SU-DHL-6 (cell line): ENCODE data around the gene CDKAL1.

Source experiments
- H2AFZ ChIP-seq: fragments of 200-600 bp; sonication (generic); 2 replicates; pipeline ENCODE4 v1.6.1; 2014; ENCODE audit warnings: low read depth, mild to moderate bottlenecking, moderate library complexity, mixed read lengths, antibody characterized with exemption, low read length; ENCODE audit not compliant: severe bottlenecking
- H3F3A ChIP-seq: fragments of 200-600 bp; shearing (Covaris generic); 2 replicates; pipeline ENCODE4 v1.6.0; 2016; ENCODE audit warnings: antibody characterized with exemption, mild to moderate bottlenecking; ENCODE audit not compliant: insufficient read depth
- H3K27ac ChIP-seq: fragments of 200-600 bp; sonication (generic); 2 replicates; pipeline ENCODE4 v1.5.1; 2016; ENCODE audit warnings: low read depth, mild to moderate bottlenecking, low read length, moderate library complexity, mixed read lengths
- H3K27me3 ChIP-seq: fragments of 200-600 bp; sonication (generic), shearing (Covaris generic); 2 replicates; pipeline ENCODE4 v1.6.0; 2014; ENCODE audit warnings: mild to moderate bottlenecking, low read length
- H3K36me3 ChIP-seq: fragments of 200-600 bp; sonication (generic); 2 replicates; pipeline ENCODE4 v1.6.1; 2014; ENCODE audit warnings: mild to moderate bottlenecking, low read length, mixed read lengths
- H3K4me2 ChIP-seq: fragments of 300-600, 200-600 bp; shearing (Covaris generic), sonication (generic); 2 replicates; pipeline ENCODE4 v1.6.0; 2014; ENCODE audit warnings: low read length, low read depth, mild to moderate bottlenecking; ENCODE audit not compliant: poor library complexity, severe bottlenecking
- H3K4me3 ChIP-seq: fragments of 200-600 bp; sonication (generic); 2 replicates; pipeline ENCODE4 v1.5.1; 2014; ENCODE audit warnings: antibody characterized with exemption, low read length, mild to moderate bottlenecking, mixed read lengths; ENCODE audit not compliant: insufficient read depth, poor library complexity, severe bottlenecking
- H3K79me2 ChIP-seq: fragments of 200-600 bp; sonication (generic); 2 replicates; pipeline ENCODE4 v1.6.1; 2014; ENCODE audit warnings: mild to moderate bottlenecking, low read length, moderate library complexity; ENCODE audit not compliant: insufficient read depth
- H3K9ac ChIP-seq: fragments of 200-600 bp; sonication (generic); 2 replicates; pipeline ENCODE4 v1.7.0; 2014; ENCODE audit warnings: mild to moderate bottlenecking, low read length
- H3K9me2 ChIP-seq: fragments of 200-600 bp; sonication (generic); replicated peaks from 2 replicates; pipeline ENCODE4 v1.6.1; 2014; ENCODE audit warnings: low read length; ENCODE audit not compliant: insufficient read depth
- H3K9me3 ChIP-seq: fragments of 200-600 bp; sonication (generic); 2 replicates; pipeline ENCODE4 v1.6.1; 2014; ENCODE audit warnings: low read length, mixed read lengths; ENCODE audit not compliant: insufficient read depth
- H4K20me1 ChIP-seq: fragments of 200-600 bp; sonication (generic); 2 replicates; pipeline ENCODE4 v1.6.1; 2014; ENCODE audit warnings: low read depth, mild to moderate bottlenecking, antibody characterized with exemption, low read length, moderate library complexity, mixed read lengths
- CTCF ChIP-seq: fragments of 200-600 bp; sonication (generic); IDR thresholded peaks from one replicate; pipeline ENCODE4 v1.5.1; 2017; ENCODE audit warnings: antibody characterized with exemption, mild to moderate bottlenecking, low read length, moderate library complexity; ENCODE audit not compliant: insufficient read depth, poor library complexity, severe bottlenecking
- EZH2phosphoT487 ChIP-seq: fragments of 200-600 bp; sonication (generic), shearing (Covaris generic); conservative IDR thresholded peaks from 2 replicates; pipeline ENCODE4 v1.6.1; 2018; ENCODE audit warnings: mild to moderate bottlenecking, antibody characterized with exemption, low read length, moderate library complexity, mixed read lengths

The CDKAL1 gene

DNA sequence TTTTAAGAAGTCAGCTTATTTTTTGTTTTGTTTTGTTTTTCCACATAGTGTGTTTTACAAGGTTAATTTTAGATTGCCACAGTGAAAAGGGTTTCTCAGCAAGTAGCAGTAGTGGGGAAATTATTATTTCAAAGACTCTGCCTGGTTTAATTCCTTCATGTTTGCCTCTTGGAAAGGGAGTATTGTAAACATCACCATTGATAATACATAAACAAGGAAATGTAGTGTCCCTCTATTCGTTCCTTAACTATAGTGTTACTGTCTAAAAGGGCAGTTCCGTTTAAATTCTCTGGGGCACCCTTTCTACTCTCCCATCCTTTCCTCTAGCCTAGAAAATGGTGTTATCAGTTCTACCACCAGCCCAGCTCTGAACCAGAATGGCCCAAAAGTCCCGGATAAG, 668.3 kb downstream of the CDKAL1 start:
- no peak overlapping the region for H3K4me3 ChIP-seq
- H3F3A ChIP-seq, result no peaks in the 10 kb centered on the region
- no peak overlapping the region for H3K9ac ChIP-seq
- no peak overlapping the region for H3K4me2 ChIP-seq
- no peaks in the 10 kb centered on the region for H4K20me1 ChIP-seq
- H3K9me2 ChIP-seq, result no peaks in the 10 kb centered on the region
- TF ChIP-seq EZH2phosphoT487 (no peak), CTCF (no peak)
- H2AFZ ChIP-seq, result no peak overlapping the region
- no peaks in the 10 kb centered on the region for H3K79me2 ChIP-seq
- no peaks in the 10 kb centered on the region for H3K27me3 ChIP-seq
- no peaks in the 10 kb centered on the region for H3K36me3 ChIP-seq
- no peaks in the 10 kb centered on the region for H3K9me3 ChIP-seq
- H3K27ac ChIP-seq, result no peak overlapping the region

DNA sequence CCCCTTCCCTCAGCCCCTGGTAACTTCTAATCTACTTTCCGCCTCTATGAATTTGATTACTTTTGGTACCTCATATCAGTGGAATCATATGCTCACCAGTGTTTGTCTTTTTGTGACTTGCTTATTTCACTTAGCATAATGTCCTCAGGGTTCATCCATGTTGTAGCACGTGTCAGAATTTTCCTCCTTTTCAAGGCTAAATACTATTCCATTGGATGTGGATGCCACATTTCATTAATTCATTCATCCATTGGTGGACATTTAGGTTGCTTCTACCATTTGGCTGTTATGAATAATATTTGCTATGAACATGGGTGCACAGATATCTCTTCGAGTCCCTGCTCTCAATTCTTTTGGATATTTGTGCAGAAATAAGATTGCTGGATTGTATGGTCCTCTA, 670.7 kb downstream of the CDKAL1 start:
- no peak for TF ChIP-seq CTCF
- TF ChIP-seq EZH2phosphoT487, result no peak

GRCh38 chr6:21208081-21208795, 674.0 kb downstream of the CDKAL1 start:
- Histone ChIP-seq H3K27me3 (no peaks in the 10 kb centered on the region), H3K79me2 (no peaks in the 10 kb centered on the region), H3K4me2 (no peak overlapping the region), H2AFZ (no peak overlapping the region), H3K9me2 (no peaks in the 10 kb centered on the region), H3K9ac (no peak overlapping the region), H3K9me3 (no peaks in the 10 kb centered on the region), H3K36me3 (no peaks in the 10 kb centered on the region), H3F3A (no peaks in the 10 kb centered on the region), H3K4me3 (no peak overlapping the region), H3K27ac (no peak overlapping the region), H4K20me1 (no peaks in the 10 kb centered on the region)
- TF ChIP-seq EZH2phosphoT487, result no peak
- no peak for TF ChIP-seq CTCF

More for the DNA sequence above, 670.7 kb downstream of the CDKAL1 start:
- no peaks in the 10 kb centered on the region for H3K9me3 ChIP-seq
- no peak overlapping the region for H3K27ac ChIP-seq
- H3K27me3 ChIP-seq, result no peaks in the 10 kb centered on the region
- H3K9me2 ChIP-seq, result no peaks in the 10 kb centered on the region
- no peaks in the 10 kb centered on the region for H3K79me2 ChIP-seq
- no peaks in the 10 kb centered on the region for H3K36me3 ChIP-seq
- H3K9ac ChIP-seq, result no peak overlapping the region
- no peak overlapping the region for H2AFZ ChIP-seq
- no peaks in the 10 kb centered on the region for H4K20me1 ChIP-seq
- H3F3A ChIP-seq, result no peaks in the 10 kb centered on the region
- no peak overlapping the region for H3K4me2 ChIP-seq
- H3K4me3 ChIP-seq, result no peak overlapping the region
